SU-DHL-6 (cell line): Measurements from ENCODE around the gene TBL1X.

Source experiments
- H2AFZ ChIP-seq: fragments of 200-600 bp; sonication (generic); 2 replicates; pipeline ENCODE4 v1.6.1; 2014; ENCODE audit warnings: low read depth, mild to moderate bottlenecking, moderate library complexity, mixed read lengths, antibody characterized with exemption, low read length; ENCODE audit not compliant: severe bottlenecking
- H3F3A ChIP-seq: fragments of 200-600 bp; shearing (Covaris generic); 2 replicates; pipeline ENCODE4 v1.6.0; 2016; ENCODE audit warnings: antibody characterized with exemption, mild to moderate bottlenecking; ENCODE audit not compliant: insufficient read depth
- H3K27ac ChIP-seq: fragments of 200-600 bp; sonication (generic); 2 replicates; pipeline ENCODE4 v1.5.1; 2016; ENCODE audit warnings: low read depth, mild to moderate bottlenecking, low read length, moderate library complexity, mixed read lengths
- H3K27me3 ChIP-seq: fragments of 200-600 bp; sonication (generic), shearing (Covaris generic); 2 replicates; pipeline ENCODE4 v1.6.0; 2014; ENCODE audit warnings: mild to moderate bottlenecking, low read length
- H3K36me3 ChIP-seq: fragments of 200-600 bp; sonication (generic); 2 replicates; pipeline ENCODE4 v1.6.1; 2014; ENCODE audit warnings: mild to moderate bottlenecking, low read length, mixed read lengths
- H3K4me2 ChIP-seq: fragments of 300-600, 200-600 bp; shearing (Covaris generic), sonication (generic); 2 replicates; pipeline ENCODE4 v1.6.0; 2014; ENCODE audit warnings: low read length, low read depth, mild to moderate bottlenecking; ENCODE audit not compliant: poor library complexity, severe bottlenecking
- H3K4me3 ChIP-seq: fragments of 200-600 bp; sonication (generic); 2 replicates; pipeline ENCODE4 v1.5.1; 2014; ENCODE audit warnings: antibody characterized with exemption, low read length, mild to moderate bottlenecking, mixed read lengths; ENCODE audit not compliant: insufficient read depth, poor library complexity, severe bottlenecking
- H3K79me2 ChIP-seq: fragments of 200-600 bp; sonication (generic); 2 replicates; pipeline ENCODE4 v1.6.1; 2014; ENCODE audit warnings: mild to moderate bottlenecking, low read length, moderate library complexity; ENCODE audit not compliant: insufficient read depth
- H3K9ac ChIP-seq: fragments of 200-600 bp; sonication (generic); 2 replicates; pipeline ENCODE4 v1.7.0; 2014; ENCODE audit warnings: mild to moderate bottlenecking, low read length
- H3K9me2 ChIP-seq: fragments of 200-600 bp; sonication (generic); replicated peaks from 2 replicates; pipeline ENCODE4 v1.6.1; 2014; ENCODE audit warnings: low read length; ENCODE audit not compliant: insufficient read depth
- H3K9me3 ChIP-seq: fragments of 200-600 bp; sonication (generic); 2 replicates; pipeline ENCODE4 v1.6.1; 2014; ENCODE audit warnings: low read length, mixed read lengths; ENCODE audit not compliant: insufficient read depth
- H4K20me1 ChIP-seq: fragments of 200-600 bp; sonication (generic); 2 replicates; pipeline ENCODE4 v1.6.1; 2014; ENCODE audit warnings: low read depth, mild to moderate bottlenecking, antibody characterized with exemption, low read length, moderate library complexity, mixed read lengths
- CTCF ChIP-seq: fragments of 200-600 bp; sonication (generic); IDR thresholded peaks from one replicate; pipeline ENCODE4 v1.5.1; 2017; ENCODE audit warnings: antibody characterized with exemption, mild to moderate bottlenecking, low read length, moderate library complexity; ENCODE audit not compliant: insufficient read depth, poor library complexity, severe bottlenecking
- EZH2phosphoT487 ChIP-seq: fragments of 200-600 bp; sonication (generic), shearing (Covaris generic); conservative IDR thresholded peaks from 2 replicates; pipeline ENCODE4 v1.6.1; 2018; ENCODE audit warnings: mild to moderate bottlenecking, antibody characterized with exemption, low read length, moderate library complexity, mixed read lengths

TBL1X gene

DNA sequence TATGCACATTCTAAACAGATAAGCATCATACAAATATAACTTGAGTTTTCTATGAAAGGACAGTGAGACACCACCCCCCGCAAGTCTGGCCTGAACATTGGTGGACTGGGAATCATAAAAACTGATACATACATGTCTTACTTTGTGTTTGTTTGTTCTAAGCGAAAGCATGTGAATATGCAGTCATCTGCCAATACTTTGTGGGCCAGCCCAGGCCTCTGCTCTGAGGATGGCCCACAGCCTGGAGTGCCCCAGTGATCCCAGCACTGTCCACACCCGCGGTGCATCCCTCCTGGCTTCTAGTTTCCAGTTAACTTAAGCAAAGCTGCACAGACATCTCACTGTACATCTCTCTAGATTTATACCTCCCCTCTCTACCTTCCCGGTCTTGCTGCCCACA is 154.3 kb downstream of the TBL1X start:
- Histone ChIP-seq H3K4me3 (no peak overlapping the region), H3K27ac (no peak overlapping the region), H3K27me3 (no peaks in the 10 kb centered on the region), H3K9ac (no peak overlapping the region), H3K36me3 (no peaks in the 10 kb centered on the region), H3K79me2 (0 out of 2 replicates have a peak, but pooled peaks cover 3% of the 10 kb centered on the region), H3K9me3 (no peaks in the 10 kb centered on the region), H3K9me2 (no peaks in the 10 kb centered on the region), H2AFZ (no peak overlapping the region), H3K4me2 (no peak overlapping the region), H4K20me1 (no peaks in the 10 kb centered on the region), H3F3A (no peaks in the 10 kb centered on the region)
- TF ChIP-seq EZH2phosphoT487 (no peak), CTCF (no peak)

DNA sequence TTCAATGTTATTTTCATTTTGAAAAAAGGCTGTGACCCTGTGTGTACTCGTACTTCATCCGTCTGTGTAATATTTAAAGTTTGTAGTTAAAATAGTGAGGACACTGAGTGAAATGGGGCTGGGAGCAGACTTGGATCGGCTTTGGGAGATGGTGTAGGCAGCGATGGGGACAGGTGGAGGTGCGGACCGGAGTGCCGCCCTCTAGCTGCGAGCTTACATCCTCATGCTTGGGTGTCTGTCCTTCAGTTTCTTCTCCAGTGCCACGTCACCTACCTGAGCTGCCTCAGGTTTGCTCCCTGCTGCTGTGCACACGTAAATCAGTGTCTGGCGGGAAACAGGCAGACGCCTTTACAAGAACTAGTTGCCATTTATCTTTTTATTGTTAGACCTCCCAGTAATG is 154.7 kb downstream of the TBL1X start:
- Histone ChIP-seq H2AFZ (no peak overlapping the region), H3F3A (no peaks in the 10 kb centered on the region), H3K9me2 (no peaks in the 10 kb centered on the region), H3K36me3 (no peaks in the 10 kb centered on the region), H3K4me3 (no peak overlapping the region), H3K9me3 (no peaks in the 10 kb centered on the region), H3K79me2 (0 out of 2 replicates have a peak, but pooled peaks cover 3% of the 10 kb centered on the region), H3K27ac (no peak overlapping the region), H4K20me1 (no peaks in the 10 kb centered on the region), H3K27me3 (no peaks in the 10 kb centered on the region), H3K9ac (no peak overlapping the region), H3K4me2 (no peak overlapping the region)
- TF ChIP-seq CTCF (no peak), EZH2phosphoT487 (no peak)

DNA sequence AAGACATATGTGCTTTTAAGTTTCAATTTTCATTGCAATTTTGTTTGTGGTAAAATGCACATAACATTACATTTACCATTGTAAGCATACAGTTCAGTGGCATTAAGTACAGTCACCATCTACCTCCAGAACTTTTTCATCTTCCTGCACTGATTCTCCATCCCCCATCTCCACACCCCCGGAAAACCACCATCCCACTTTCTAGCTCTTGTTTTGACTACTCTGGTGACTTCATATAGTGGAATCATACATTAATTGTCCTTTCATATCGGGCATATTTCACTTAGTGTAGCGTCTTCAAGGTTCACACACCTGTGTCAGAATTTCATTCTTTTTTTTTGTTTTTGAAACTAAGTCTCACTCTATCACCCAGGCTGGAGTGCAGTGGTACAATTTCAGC is 157.3 kb downstream of the TBL1X start:
- H3K9ac ChIP-seq = no peak overlapping the region
- H3F3A ChIP-seq = no peaks in the 10 kb centered on the region
- no peaks in the 10 kb centered on the region for H3K27me3 ChIP-seq
- H4K20me1 ChIP-seq = no peaks in the 10 kb centered on the region
- no peaks in the 10 kb centered on the region for H3K9me3 ChIP-seq
- no peak overlapping the region for H3K4me2 ChIP-seq
- TF ChIP-seq EZH2phosphoT487 (no peak), CTCF (no peak)
- no peak overlapping the region for H3K27ac ChIP-seq
- H3K9me2 ChIP-seq = no peaks in the 10 kb centered on the region
- H3K4me3 ChIP-seq = no peak overlapping the region
- no peaks in the 10 kb centered on the region for H3K79me2 ChIP-seq
- no peak overlapping the region for H2AFZ ChIP-seq
- H3K36me3 ChIP-seq = no peaks in the 10 kb centered on the region
